Osteoblast (primary cell): Measurements from ENCODE around the gene ELMOD3. TPM values are rescaled to one million over a fixed set of nuclear protein-coding genes. Genes with fewer than 3 reads are reported as not detected.
"Not testable (repeated sequence)": the region's sequence is repeated elsewhere in the genome, so short reads cannot be mapped to it uniquely, and the experiment has no call there.

ENCODE experiments used
- DNase-seq: peaks from one replicate; pipeline ENCODE4 v3.0.0; 2011; ENCODE audit warnings: low spot score, mixed read lengths; ENCODE audit not compliant: insufficient read length; ENCODE audit errors: missing footprints
- H2AFZ ChIP-seq: 2 replicates; pipeline ENCODE4 v1.6.0; 2011; ENCODE audit warnings: mild to moderate bottlenecking, low read length
- H3K27ac ChIP-seq: 2 replicates; pipeline ENCODE4 v1.5.1; 2011; ENCODE audit warnings: mild to moderate bottlenecking, low read depth, low read length, moderate library complexity
- H3K27me3 ChIP-seq: 2 replicates; pipeline ENCODE4 v1.6.0; 2012; ENCODE audit warnings: mild to moderate bottlenecking, control low read depth, inconsistent platforms, low read length, moderate library complexity; ENCODE audit not compliant: insufficient read depth
- H3K36me3 ChIP-seq: 2 replicates; pipeline ENCODE4 v1.5.1; 2011; ENCODE audit warnings: mild to moderate bottlenecking, low read length, control low read depth, moderate library complexity; ENCODE audit not compliant: insufficient read depth
- H3K4me1 ChIP-seq: 2 replicates; pipeline ENCODE4 v1.5.1; 2011; ENCODE audit warnings: mild to moderate bottlenecking, low read length, control low read depth, moderate library complexity; ENCODE audit not compliant: insufficient read depth
- H3K4me2 ChIP-seq: 2 replicates; pipeline ENCODE4 v1.6.0; 2011; ENCODE audit warnings: mild to moderate bottlenecking, low read length; ENCODE audit not compliant: insufficient read depth
- H3K4me3 ChIP-seq: fragments of 200-600 bp; sonication (generic); 3 replicates; pipeline ENCODE4 v1.5.1; 2012; ENCODE audit warnings: mild to moderate bottlenecking, low read length, inconsistent platforms; ENCODE audit not compliant: insufficient read depth
- H3K79me2 ChIP-seq: 2 replicates; pipeline ENCODE4 v1.6.0; 2012; ENCODE audit warnings: mild to moderate bottlenecking, low read length, control low read depth, inconsistent platforms; ENCODE audit not compliant: insufficient read depth
- H3K9me3 ChIP-seq: 2 replicates; pipeline ENCODE4 v1.5.1; 2011; ENCODE audit warnings: low read depth, low read length, control low read depth
- H4K20me1 ChIP-seq: 2 replicates; pipeline ENCODE4 v1.6.0; 2012; ENCODE audit warnings: mild to moderate bottlenecking, low read length, control low read depth; ENCODE audit not compliant: insufficient read depth
- CTCF ChIP-seq: IDR thresholded peaks from 2 replicates; pipeline ENCODE4 v1.5.1; 2011; ENCODE audit warnings: mild to moderate bottlenecking, low read depth, low read length, moderate library complexity; ENCODE audit errors: extremely low read depth
- total RNA-seq: library from RNA; depleted of rRNA; stranded (reverse); fragments of >200 nt; gene quantifications from 2 replicates; pipeline ENCODE4 v1.2.3, GENCODE V29; 2012

Gene ELMOD3
- total RNA-seq, 1 donor, result 22.1 TPM

DNA sequence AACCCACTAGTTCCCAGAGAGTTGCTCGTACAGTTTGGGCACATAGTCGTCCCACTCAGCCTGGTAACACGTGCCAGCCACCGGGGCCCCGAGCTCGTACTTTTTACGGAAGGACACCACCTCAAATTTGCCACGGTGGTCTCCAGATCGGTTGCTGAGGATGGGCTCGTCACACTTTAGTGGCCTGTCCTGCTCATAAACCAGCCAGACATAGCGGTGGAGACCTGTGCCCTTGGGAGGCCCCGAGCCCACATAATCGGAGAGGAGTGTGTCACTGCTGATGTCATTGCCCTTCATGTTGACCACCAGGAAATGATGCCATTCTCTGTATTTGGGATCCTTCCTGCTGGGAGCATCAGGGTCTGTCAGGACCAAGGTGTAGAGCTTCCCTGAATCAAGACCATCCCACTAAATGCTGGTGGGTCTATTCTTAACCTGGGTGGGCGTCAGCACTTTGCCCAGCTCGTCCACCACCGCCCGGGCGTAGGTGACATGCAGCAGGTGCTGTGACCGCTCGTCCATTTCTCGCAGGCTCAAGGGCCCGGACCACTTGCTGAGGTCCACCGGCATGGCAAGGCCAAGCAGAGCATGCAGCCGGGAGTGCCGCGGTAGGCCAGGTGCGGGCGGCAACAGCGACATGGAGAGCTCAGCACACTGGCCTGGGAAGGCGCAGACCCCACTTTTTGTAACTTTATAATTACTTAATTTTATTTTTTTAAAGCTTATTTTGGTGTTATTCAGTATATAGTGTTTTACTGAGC, 13.1 kb upstream of the ELMOD3 start:
- H3K4me3 ChIP-seq, result no peak overlapping the region
- no peak overlapping the region for H2AFZ ChIP-seq
- H3K27me3 ChIP-seq, result peaks cover 9% of the 10 kb centered on the region
- peaks cover 5% of the 10 kb centered on the region for H3K4me1 ChIP-seq
- peaks cover 14% of the 10 kb centered on the region for H3K36me3 ChIP-seq
- peaks cover 3% of the 10 kb centered on the region for H4K20me1 ChIP-seq
- H3K79me2 ChIP-seq, result no peaks in the 10 kb centered on the region
- no peaks in the 10 kb centered on the region for H3K9me3 ChIP-seq
- no peak overlapping the region for H3K4me2 ChIP-seq
- no peak for DNase-seq
- TF ChIP-seq CTCF, result no peak
- no peak overlapping the region for H3K27ac ChIP-seq

DNA sequence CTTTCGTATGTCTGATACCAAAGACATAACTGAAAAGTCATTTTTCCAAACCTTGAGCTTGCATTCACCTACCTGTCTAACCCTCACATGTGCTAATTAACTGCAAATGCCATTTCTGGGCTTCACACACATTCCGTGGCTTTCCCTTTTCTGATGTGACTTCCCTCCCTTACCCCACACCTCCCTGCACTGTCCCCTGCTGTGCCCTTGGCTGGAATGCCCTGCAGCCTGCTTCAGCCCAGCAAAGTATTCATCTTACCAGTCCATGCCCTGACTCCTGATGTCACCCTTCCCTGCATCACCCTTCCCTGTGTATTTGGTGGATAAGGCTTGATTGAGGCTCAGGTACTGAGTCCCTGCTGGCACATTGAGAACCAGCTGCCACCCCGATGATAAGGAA, 12.4 kb upstream of the ELMOD3 start:
- peaks cover 3% of the 10 kb centered on the region for H4K20me1 ChIP-seq
- H3K4me1 ChIP-seq, result peaks cover 5% of the 10 kb centered on the region
- TF ChIP-seq CTCF, result no peak
- H3K36me3 ChIP-seq, result peaks cover 19% of the 10 kb centered on the region
- H3K27ac ChIP-seq, result no peak overlapping the region
- no peak overlapping the region for H2AFZ ChIP-seq
- no peak overlapping the region for H3K4me3 ChIP-seq
- no peak for DNase-seq
- H3K27me3 ChIP-seq, result peaks cover 9% of the 10 kb centered on the region
- H3K4me2 ChIP-seq, result no peak overlapping the region
- no peaks in the 10 kb centered on the region for H3K79me2 ChIP-seq
- no peaks in the 10 kb centered on the region for H3K9me3 ChIP-seq

DNA sequence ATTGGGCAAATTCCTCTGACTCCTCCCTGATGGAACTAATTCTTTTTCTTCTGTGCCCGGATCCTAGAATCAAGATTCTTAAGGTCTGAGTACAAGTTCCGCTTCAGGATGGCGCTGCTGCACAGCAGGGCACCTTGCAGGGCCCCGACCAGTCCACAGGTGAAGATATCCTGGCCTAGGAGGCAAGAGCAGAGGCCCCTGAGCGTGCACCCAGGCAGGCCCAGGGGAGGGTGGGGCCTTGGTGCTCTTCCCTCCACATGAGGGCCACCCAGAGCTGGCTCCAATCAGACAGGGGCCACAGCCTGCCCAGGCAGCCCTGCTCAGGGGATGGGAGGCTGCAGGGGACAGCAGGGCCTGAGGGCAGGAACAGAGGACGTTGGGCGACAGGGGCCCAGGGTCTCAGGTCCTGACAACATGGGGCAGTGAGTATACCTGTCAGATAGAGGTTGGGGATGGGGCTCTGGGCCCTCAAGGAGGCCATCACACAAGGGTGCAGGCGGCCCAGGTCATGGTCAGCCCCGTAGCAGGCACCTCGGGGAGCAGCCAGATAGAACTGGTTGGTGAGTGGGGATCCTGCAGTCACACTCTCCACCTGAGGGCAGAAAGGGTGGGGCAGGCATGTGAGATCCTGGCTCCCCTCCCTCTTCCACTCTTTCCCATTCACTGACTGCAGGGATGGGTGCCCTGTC, 11.2 kb upstream of the ELMOD3 start:
- not testable (repeated sequence) for H3K4me1 ChIP-seq, H3K27ac ChIP-seq, H3K27me3 ChIP-seq, H4K20me1 ChIP-seq, DNase-seq, H3K9me3 ChIP-seq, H3K4me3 ChIP-seq, H3K4me2 ChIP-seq, H3K79me2 ChIP-seq, H2AFZ ChIP-seq
- peaks cover 26% of the 10 kb centered on the region for H3K36me3 ChIP-seq

DNA sequence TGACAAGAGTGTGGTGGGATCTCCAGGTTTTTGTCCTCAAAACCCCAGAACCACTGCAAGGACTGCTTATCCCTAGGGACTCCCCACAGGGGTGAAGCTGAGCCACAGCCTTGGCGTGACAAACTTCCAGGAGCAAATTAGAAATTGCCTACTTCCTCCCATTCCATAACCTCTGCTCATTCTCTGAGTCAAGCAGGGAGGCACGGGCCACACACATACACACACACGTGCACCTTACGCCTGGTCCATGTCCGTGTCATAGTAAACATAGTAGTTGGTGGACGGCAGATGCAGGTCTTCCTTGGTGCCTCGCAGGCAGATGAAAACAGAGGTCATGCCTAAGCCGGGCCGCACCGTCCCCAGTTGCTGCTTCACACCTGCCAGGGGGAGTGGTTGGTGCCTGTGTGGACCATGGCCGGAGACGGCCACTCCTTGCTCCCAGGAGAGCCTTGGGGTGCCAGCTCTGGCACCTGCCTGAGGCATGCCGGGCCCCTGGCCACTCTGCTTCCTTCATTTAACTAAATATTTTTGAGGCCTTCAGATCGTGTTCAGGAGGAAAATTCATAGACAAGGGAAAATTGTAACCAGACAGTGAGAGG, 10.1 kb upstream of the ELMOD3 start:
- no peak for DNase-seq
- peaks cover 29% of the 10 kb centered on the region for H3K36me3 ChIP-seq
- no peaks in the 10 kb centered on the region for H3K9me3 ChIP-seq
- no peak overlapping the region for H3K4me2 ChIP-seq
- H3K27ac ChIP-seq, result no peak overlapping the region
- no peaks in the 10 kb centered on the region for H3K79me2 ChIP-seq
- H4K20me1 ChIP-seq, result peaks cover 3% of the 10 kb centered on the region
- H3K4me1 ChIP-seq, result peaks cover 5% of the 10 kb centered on the region
- TF ChIP-seq CTCF, result no peak
- no peaks in the 10 kb centered on the region for H3K27me3 ChIP-seq
- H3K4me3 ChIP-seq, result no peak overlapping the region
- H2AFZ ChIP-seq, result no peak overlapping the region
